ENCODE results near the gene GRK3.

The GRK3 gene

GRCh38 chr22:25636323-25636722, 71.8 kb downstream of the GRK3 start:
- CTCF ChIA-PET = interaction anchor here (0.9 kb wide), 1 partner anchor 10 kb away, joined by 4 read pairs; no protein-coding TSS in a partner anchor
- Mint-ChIP-seq H3K4me1 (peaks cover 2% of the 10 kb centered on the region), H3K36me3 (peaks cover 24% of the 10 kb centered on the region), H3K9me3 (no peaks in the 10 kb centered on the region), H3K27me3 (no peaks in the 10 kb centered on the region), H3K4me3 (no peak overlapping the region), H3K27ac (no peak overlapping the region)
- no peak for DNase-seq

- CTCF ChIA-PET = interaction anchor here (0.5 kb wide), 1 partner anchor 195 kb away, joined by 3 read pairs; no protein-coding TSS in a partner anchor
- no peaks in the 10 kb centered on the region for H3K27me3 Mint-ChIP-seq
- peaks cover 8% of the 10 kb centered on the region for H3K4me1 Mint-ChIP-seq
Observed at GRCh38 chr22:25637032-25637431, 72.6 kb downstream of the GRK3 start.

GRCh38 chr22:25637672-25638071, 73.2 kb downstream of the GRK3 start:
- Mint-ChIP-seq H3K27ac (no peak overlapping the region), H3K27me3 (no peaks in the 10 kb centered on the region), H3K4me1 (peaks cover 8% of the 10 kb centered on the region), H3K9me3 (no peaks in the 10 kb centered on the region), H3K36me3 (peaks cover 34% of the 10 kb centered on the region), H3K4me3 (no peak overlapping the region)
- CTCF ChIA-PET = no interaction called here
- no peak for DNase-seq

More at GRCh38 chr22:25637032-25637431, 72.6 kb downstream of the GRK3 start:
- Mint-ChIP-seq H3K36me3 (peaks cover 31% of the 10 kb centered on the region), H3K4me3 (no peak overlapping the region), H3K27ac (no peak overlapping the region), H3K9me3 (no peaks in the 10 kb centered on the region)
- no peak for DNase-seq

GRCh38 chr22:25638638-25639037, 74.2 kb downstream of the GRK3 start:
- no peak for DNase-seq
- CTCF ChIA-PET = no interaction called here
- no peaks in the 10 kb centered on the region for H3K27me3 Mint-ChIP-seq
- H3K27ac Mint-ChIP-seq = no peak overlapping the region
- peaks cover 40% of the 10 kb centered on the region for H3K36me3 Mint-ChIP-seq
- H3K9me3 Mint-ChIP-seq = no peaks in the 10 kb centered on the region
- H3K4me3 Mint-ChIP-seq = no peak overlapping the region
- peaks cover 8% of the 10 kb centered on the region for H3K4me1 Mint-ChIP-seq

GRCh38 chr22:25641650-25642049, 77.2 kb downstream of the GRK3 start:
- Mint-ChIP-seq H3K27me3 (no peaks in the 10 kb centered on the region), H3K9me3 (no peaks in the 10 kb centered on the region), H3K4me3 (no peak overlapping the region), H3K4me1 (peaks cover 8% of the 10 kb centered on the region), H3K27ac (peak overlapping the region; percentile 24), H3K36me3 (peaks cover 53% of the 10 kb centered on the region)
- CTCF ChIA-PET = no interaction called here
- no peak for DNase-seq

- H3K27ac Mint-ChIP-seq = no peak overlapping the region
- H3K9me3 Mint-ChIP-seq = no peaks in the 10 kb centered on the region
- CTCF ChIA-PET = no interaction called here
- no peak overlapping the region for H3K4me3 Mint-ChIP-seq
- H3K36me3 Mint-ChIP-seq = peaks cover 47% of the 10 kb centered on the region
- H3K27me3 Mint-ChIP-seq = no peaks in the 10 kb centered on the region
- no peak for DNase-seq
- peaks cover 8% of the 10 kb centered on the region for H3K4me1 Mint-ChIP-seq
Observed at GRCh38 chr22:25643232-25644000, 78.9 kb downstream of the GRK3 start.

- no peaks in the 10 kb centered on the region for H3K9me3 Mint-ChIP-seq
- H3K27ac Mint-ChIP-seq = no peak overlapping the region
- H3K27me3 Mint-ChIP-seq = no peaks in the 10 kb centered on the region
- no peak for DNase-seq
- no peak overlapping the region for H3K4me3 Mint-ChIP-seq
- H3K4me1 Mint-ChIP-seq = peaks cover 8% of the 10 kb centered on the region
- CTCF ChIA-PET = no interaction called here
- peaks cover 47% of the 10 kb centered on the region for H3K36me3 Mint-ChIP-seq
Observed at GRCh38 chr22:25644122-25644521, 79.6 kb downstream of the GRK3 start.

- CTCF ChIA-PET = interaction anchor here (0.7 to 1.3 kb wide), 2 partner anchors 11 to 58 kb away, joined by 3 to 6 read pairs; no protein-coding TSS in a partner anchor
- Mint-ChIP-seq H3K27me3 (no peaks in the 10 kb centered on the region), H3K4me1 (peaks cover 9% of the 10 kb centered on the region), H3K36me3 (peaks cover 44% of the 10 kb centered on the region), H3K9me3 (no peaks in the 10 kb centered on the region), H3K4me3 (no peak overlapping the region), H3K27ac (no peak overlapping the region)
- no peak for DNase-seq
Observed at GRCh38 chr22:25645266-25645665, 80.8 kb downstream of the GRK3 start.

- H3K4me1 Mint-ChIP-seq = peaks cover 12% of the 10 kb centered on the region
- no peaks in the 10 kb centered on the region for H3K27me3 Mint-ChIP-seq
- no peak overlapping the region for H3K27ac Mint-ChIP-seq
- DNase-seq = no peak
- no peaks in the 10 kb centered on the region for H3K9me3 Mint-ChIP-seq
- CTCF ChIA-PET = interaction anchor here (1.1 to 1.3 kb wide), 2 partner anchors 10 kb away, joined by 4 to 6 read pairs; no protein-coding TSS in a partner anchor
- peaks cover 46% of the 10 kb centered on the region for H3K36me3 Mint-ChIP-seq
- H3K4me3 Mint-ChIP-seq = no peak overlapping the region
Observed at GRCh38 chr22:25645964-25646363, 81.5 kb downstream of the GRK3 start.

GRCh38 chr22:25650833-25651232, 86.4 kb downstream of the GRK3 start:
- Mint-ChIP-seq H3K9me3 (no peaks in the 10 kb centered on the region), H3K36me3 (peaks cover 23% of the 10 kb centered on the region), H3K27ac (no peak overlapping the region), H3K27me3 (no peaks in the 10 kb centered on the region), H3K4me3 (no peak overlapping the region), H3K4me1 (peaks cover 4% of the 10 kb centered on the region)
- no peak for DNase-seq
- CTCF ChIA-PET = no interaction called here

- Mint-ChIP-seq H3K4me3 (no peak overlapping the region), H3K27me3 (no peaks in the 10 kb centered on the region), H3K9me3 (no peaks in the 10 kb centered on the region), H3K4me1 (peaks cover 6% of the 10 kb centered on the region), H3K27ac (no peak overlapping the region), H3K36me3 (peaks cover 19% of the 10 kb centered on the region)
- DNase-seq = no peak
- CTCF ChIA-PET = no interaction called here
Observed at GRCh38 chr22:25651332-25652085, 87.0 kb downstream of the GRK3 start.

- Mint-ChIP-seq H3K4me3 (no peak overlapping the region), H3K36me3 (peaks cover 16% of the 10 kb centered on the region), H3K9me3 (no peaks in the 10 kb centered on the region), H3K27me3 (no peaks in the 10 kb centered on the region), H3K27ac (no peak overlapping the region), H3K4me1 (peaks cover 11% of the 10 kb centered on the region)
- CTCF ChIA-PET = no interaction called here
- no peak for DNase-seq
Observed at GRCh38 chr22:25654676-25655075, 90.2 kb downstream of the GRK3 start.

- CTCF ChIA-PET = interaction anchor here (2.1 kb wide), 1 partner anchor 10 kb away, joined by 6 read pairs; no protein-coding TSS in a partner anchor
- DNase-seq = no peak
- Mint-ChIP-seq H3K27me3 (no peaks in the 10 kb centered on the region), H3K4me3 (no peak overlapping the region), H3K36me3 (peaks cover 15% of the 10 kb centered on the region), H3K4me1 (peaks cover 8% of the 10 kb centered on the region), H3K9me3 (no peaks in the 10 kb centered on the region), H3K27ac (no peak overlapping the region)
Observed at GRCh38 chr22:25655371-25655935, 91.0 kb downstream of the GRK3 start.

GRCh38 chr22:25656724-25657123, 92.2 kb downstream of the GRK3 start:
- Mint-ChIP-seq H3K9me3 (no peaks in the 10 kb centered on the region), H3K4me1 (peaks cover 7% of the 10 kb centered on the region), H3K36me3 (peaks cover 15% of the 10 kb centered on the region), H3K4me3 (no peak overlapping the region), H3K27me3 (no peaks in the 10 kb centered on the region), H3K27ac (no peak overlapping the region)
- DNase-seq = no peak
- CTCF ChIA-PET = interaction anchor here (0.5 to 2.1 kb wide), 4 partner anchors 9 to 45 kb away, joined by 3 to 6 read pairs (median 3); no protein-coding TSS in a partner anchor
